Ecto neural progenitor cell (in vitro differentiated cells): ENCODE results near the gene AKR1C2.
"Not testable (repeated sequence)": the region's sequence is repeated elsewhere in the genome, so short reads cannot be mapped to it uniquely, and the experiment has no call there.

Experiments used
- DNase-seq: peaks from one replicate; pipeline ENCODE4 v3.0.0-alpha.2; 2018; ENCODE audit warnings: low spot score

The AKR1C2 gene

GRCh38 chr10:5023177-5023805 lies 19.6 kb upstream of the AKR1C2 start:
- no peak for DNase-seq

GRCh38 chr10:5021624-5022290 lies 18.1 kb upstream of the AKR1C2 start:
- not testable (repeated sequence) for DNase-seq

GRCh38 chr10:5019770-5020612 lies 16.3 kb upstream of the AKR1C2 start:
- not testable (repeated sequence) for DNase-seq

GRCh38 chr10:5018671-5019277 lies 15.1 kb upstream of the AKR1C2 start:
- not testable (repeated sequence) for DNase-seq

GRCh38 chr10:5018134-5018533 lies 14.5 kb upstream of the AKR1C2 start:
- DNase-seq, result no peak

GRCh38 chr10:5014936-5015335 lies 11.3 kb upstream of the AKR1C2 start:
- no peak for DNase-seq

- not testable (repeated sequence) for DNase-seq
Observed at GRCh38 chr10:5014200-5014910, 10.7 kb upstream of the AKR1C2 start.

- DNase-seq, result no peak
Observed at GRCh38 chr10:5013385-5013784, 9.7 kb upstream of the AKR1C2 start.

- DNase-seq, result no peak
Observed at GRCh38 chr10:5012595-5012994, 8.9 kb upstream of the AKR1C2 start.

GRCh38 chr10:5011392-5011791 lies 7.7 kb upstream of the AKR1C2 start:
- not testable (repeated sequence) for DNase-seq

- DNase-seq, result not testable (repeated sequence)
Observed at GRCh38 chr10:5010043-5010442, 6.4 kb upstream of the AKR1C2 start.

- DNase-seq, result not testable (repeated sequence)
Observed at GRCh38 chr10:5008857-5009548, 5.3 kb upstream of the AKR1C2 start.

- not testable (repeated sequence) for DNase-seq
Observed at GRCh38 chr10:5004501-5004900, 844 bp upstream of the AKR1C2 start.

GRCh38 chr10:5004030-5004385 lies 351 bp upstream of the AKR1C2 start:
- DNase-seq, result not testable (repeated sequence)

- no peak for DNase-seq
Observed at GRCh38 chr10:5002013-5002727, 1.5 kb downstream of the AKR1C2 start.

GRCh38 chr10:4998671-4999070 lies 5.0 kb downstream of the AKR1C2 start:
- DNase-seq, result no peak

GRCh38 chr10:4994260-4994659 lies 9.4 kb downstream of the AKR1C2 start:
- not testable (repeated sequence) for DNase-seq

GRCh38 chr10:4992564-4992963 lies 11.1 kb downstream of the AKR1C2 start:
- not testable (repeated sequence) for DNase-seq

- not testable (repeated sequence) for DNase-seq
Observed at GRCh38 chr10:4991463-4991862, 12.2 kb downstream of the AKR1C2 start.

- DNase-seq, result no peak
Observed at GRCh38 chr10:4990217-4990616, 13.4 kb downstream of the AKR1C2 start.
